DMS 273 (cell line): Measurements from ENCODE around the gene TARS2.

Source experiments
- DNase-seq: peaks from one replicate; lab custom pipeline; 2025; ENCODE audit not compliant: unreplicated experiment; lab: John Stamatoyannopoulos, UW

Gene TARS2

GRCh38 chr1:150555198-150555970 is 68.2 kb downstream of the TARS2 start:
- DNase-seq, result no peak

- no peak for DNase-seq
Observed at GRCh38 chr1:150555971-150556865, 69.0 kb downstream of the TARS2 start.

GRCh38 chr1:150557065-150557600 is 69.9 kb downstream of the TARS2 start:
- no peak for DNase-seq
